HEK293 (cell line): ENCODE results near the gene CMTM2.

Experiments used
- CTCF ChIP-seq: fragments of 450-650 bp; formaldehyde crosslinking; IDR thresholded peaks from 2 replicates; pipeline ENCODE4 v1.5.1; 2016; ENCODE audit warnings: missing biosample characterization, missing genetic modification characterization
- ZBTB17 ChIP-seq: fragments of 450-650 bp; formaldehyde crosslinking; IDR thresholded peaks from 2 replicates; pipeline ENCODE4 v1.5.1; 2016; ENCODE audit warnings: missing biosample characterization, missing genetic modification characterization
- ZNF174 ChIP-seq: fragments of 450-650 bp; formaldehyde crosslinking; IDR thresholded peaks from 2 replicates; pipeline ENCODE4 v1.5.0; 2017; ENCODE audit warnings: missing biosample characterization, mild to moderate bottlenecking, missing genetic modification characterization
- ZNF302 ChIP-seq: fragments of 450-650 bp; formaldehyde crosslinking; IDR thresholded peaks from 2 replicates; pipeline ENCODE4 v1.5.1; 2016; ENCODE audit warnings: missing biosample characterization, missing genetic modification characterization, low read depth
- ZNF362 ChIP-seq: fragments of 450-650 bp; formaldehyde crosslinking; IDR thresholded peaks from 2 replicates; pipeline ENCODE4 v1.5.1; 2016; ENCODE audit warnings: missing biosample characterization, missing genetic modification characterization
- ZNF768 ChIP-seq: fragments of 450-650 bp; formaldehyde crosslinking; IDR thresholded peaks from 2 replicates; pipeline ENCODE4 v1.5.1; 2018; ENCODE audit warnings: missing biosample characterization, mild to moderate bottlenecking, missing genetic modification characterization
- ZNF785 ChIP-seq: fragments of 450-650 bp; formaldehyde crosslinking; IDR thresholded peaks from 2 replicates; pipeline ENCODE4 v1.5.1; 2016; ENCODE audit warnings: missing biosample characterization, missing genetic modification characterization
- ZSCAN5A ChIP-seq: fragments of 450-650 bp; formaldehyde crosslinking; IDR thresholded peaks from 2 replicates; pipeline ENCODE4 v1.5.1; 2016; ENCODE audit warnings: missing biosample characterization, missing genetic modification characterization
- TF ChIP-seq, protein P1 (sequence below): fragments of 450-650 bp; formaldehyde crosslinking; IDR thresholded peaks from 2 replicates; pipeline ENCODE4 v1.5.1; 2016; ENCODE audit warnings: missing biosample characterization, missing genetic modification characterization, low read depth
- TF ChIP-seq, protein P2 (sequence below): fragments of 450-650 bp; formaldehyde crosslinking; IDR thresholded peaks from 2 replicates; pipeline ENCODE4 v1.5.1; 2016; ENCODE audit warnings: missing biosample characterization, missing genetic modification characterization, borderline replicate concordance

DNA sequence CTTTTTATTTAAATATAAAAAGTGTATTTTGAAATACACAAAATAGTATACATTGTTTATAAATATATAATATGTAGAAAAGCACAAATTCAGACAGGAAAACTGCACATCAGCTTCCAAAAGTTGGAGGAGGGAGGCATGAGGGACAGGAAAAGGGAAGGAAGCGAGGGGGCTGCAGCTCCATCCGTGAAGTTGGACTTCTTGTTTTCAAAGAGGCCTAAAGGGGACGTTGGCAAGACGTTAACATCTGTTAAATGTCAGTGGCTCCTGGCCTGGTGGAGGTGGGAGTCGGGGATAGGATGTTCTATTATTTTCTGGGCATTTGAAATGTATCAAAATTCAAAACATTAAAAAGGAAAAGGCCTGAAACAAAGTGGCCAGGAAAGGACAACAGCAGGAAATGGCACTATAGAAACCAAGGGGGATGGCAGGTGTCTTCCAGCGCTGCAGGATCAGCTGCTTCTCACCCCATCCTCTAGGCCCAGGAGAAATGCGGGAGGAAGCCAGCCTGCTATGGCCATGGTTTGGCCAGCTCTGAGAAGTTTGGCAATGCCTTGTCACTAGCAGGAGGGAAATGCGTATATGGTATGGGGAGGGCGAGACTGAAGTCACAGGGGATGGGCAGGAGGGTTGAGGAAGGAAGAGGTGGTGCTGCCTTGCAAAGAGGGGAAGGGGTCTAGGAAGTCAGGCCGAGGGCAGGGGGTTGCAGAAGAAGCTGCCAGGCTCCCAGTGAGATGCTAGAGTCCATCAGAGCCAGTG is 6.4 kb downstream of the CMTM2 start:
- TF ChIP-seq CTCF (tag by site-specific recombination): no peak
- TF ChIP-seq ZNF362 (tag by site-specific recombination): no peak
- TF ChIP-seq, protein P1, sequence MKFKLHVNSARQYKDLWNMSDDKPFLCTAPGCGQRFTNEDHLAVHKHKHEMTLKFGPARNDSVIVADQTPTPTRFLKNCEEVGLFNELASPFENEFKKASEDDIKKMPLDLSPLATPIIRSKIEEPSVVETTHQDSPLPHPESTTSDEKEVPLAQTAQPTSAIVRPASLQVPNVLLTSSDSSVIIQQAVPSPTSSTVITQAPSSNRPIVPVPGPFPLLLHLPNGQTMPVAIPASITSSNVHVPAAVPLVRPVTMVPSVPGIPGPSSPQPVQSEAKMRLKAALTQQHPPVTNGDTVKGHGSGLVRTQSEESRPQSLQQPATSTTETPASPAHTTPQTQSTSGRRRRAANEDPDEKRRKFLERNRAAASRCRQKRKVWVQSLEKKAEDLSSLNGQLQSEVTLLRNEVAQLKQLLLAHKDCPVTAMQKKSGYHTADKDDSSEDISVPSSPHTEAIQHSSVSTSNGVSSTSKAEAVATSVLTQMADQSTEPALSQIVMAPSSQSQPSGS (tag by site-specific recombination): no peak
- TF ChIP-seq ZSCAN5A (tag by site-specific recombination): no peak
- TF ChIP-seq ZNF768 (tag by site-specific recombination): no peak
- no peak for TF ChIP-seq ZNF302 (tag by site-specific recombination)
- TF ChIP-seq ZNF785 (tag by site-specific recombination): no peak
- no peak for TF ChIP-seq ZBTB17 (tag by site-specific recombination)
- TF ChIP-seq ZNF174 (tag by site-specific recombination): no peak
- TF ChIP-seq, protein P2, sequence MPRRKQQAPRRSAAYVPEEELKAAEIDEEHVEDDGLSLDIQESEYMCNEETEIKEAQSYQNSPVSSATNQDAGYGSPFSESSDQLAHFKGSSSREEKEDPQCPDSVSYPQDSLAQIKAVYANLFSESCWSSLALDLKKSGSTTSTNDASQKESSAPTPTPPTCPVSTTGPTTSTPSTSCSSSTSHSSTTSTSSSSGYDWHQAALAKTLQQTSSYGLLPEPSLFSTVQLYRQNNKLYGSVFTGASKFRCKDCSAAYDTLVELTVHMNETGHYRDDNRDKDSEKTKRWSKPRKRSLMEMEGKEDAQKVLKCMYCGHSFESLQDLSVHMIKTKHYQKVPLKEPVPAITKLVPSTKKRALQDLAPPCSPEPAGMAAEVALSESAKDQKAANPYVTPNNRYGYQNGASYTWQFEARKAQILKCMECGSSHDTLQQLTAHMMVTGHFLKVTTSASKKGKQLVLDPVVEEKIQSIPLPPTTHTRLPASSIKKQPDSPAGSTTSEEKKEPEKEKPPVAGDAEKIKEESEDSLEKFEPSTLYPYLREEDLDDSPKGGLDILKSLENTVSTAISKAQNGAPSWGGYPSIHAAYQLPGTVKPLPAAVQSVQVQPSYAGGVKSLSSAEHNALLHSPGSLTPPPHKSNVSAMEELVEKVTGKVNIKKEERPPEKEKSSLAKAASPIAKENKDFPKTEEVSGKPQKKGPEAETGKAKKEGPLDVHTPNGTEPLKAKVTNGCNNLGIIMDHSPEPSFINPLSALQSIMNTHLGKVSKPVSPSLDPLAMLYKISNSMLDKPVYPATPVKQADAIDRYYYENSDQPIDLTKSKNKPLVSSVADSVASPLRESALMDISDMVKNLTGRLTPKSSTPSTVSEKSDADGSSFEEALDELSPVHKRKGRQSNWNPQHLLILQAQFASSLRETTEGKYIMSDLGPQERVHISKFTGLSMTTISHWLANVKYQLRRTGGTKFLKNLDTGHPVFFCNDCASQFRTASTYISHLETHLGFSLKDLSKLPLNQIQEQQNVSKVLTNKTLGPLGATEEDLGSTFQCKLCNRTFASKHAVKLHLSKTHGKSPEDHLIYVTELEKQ (tag by site-specific recombination): no peak
